ENCODE data around the gene HDAC4. TPM values are rescaled to one million over a fixed set of nuclear protein-coding genes. Genes with fewer than 3 reads are reported as not detected.
A peak's percentile ranks its signal among the peaks of the same experiment; 100 is the strongest.

Gene HDAC4
- polyA plus RNA-seq, 2 of the 4 experiments (the other 2 are of a cell fraction), result 8.6 to 10.4 TPM

DNA sequence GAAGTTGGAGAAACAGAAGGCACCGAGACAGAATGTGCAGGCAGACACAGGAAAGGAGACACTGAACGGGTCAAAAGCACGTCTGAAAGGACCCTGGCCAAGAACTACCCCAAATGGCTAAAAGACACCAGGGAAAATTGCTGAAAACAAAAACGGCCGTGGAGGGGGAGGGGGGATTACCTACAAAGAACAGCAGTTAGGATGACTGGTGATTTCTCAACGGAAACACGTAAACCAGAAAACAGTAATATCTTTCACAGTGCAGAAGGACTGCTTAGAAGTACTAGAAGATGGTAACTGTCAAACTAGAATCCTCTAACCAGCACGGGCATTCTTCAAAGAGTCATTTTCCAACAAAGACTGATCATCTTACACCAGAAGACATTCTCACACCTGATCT lies 142.6 kb downstream of the HDAC4 start:
- CTCF ChIA-PET, result no interaction called here
- no peak for ATAC-seq
- DNase-seq (ENCODE audit: low read depth in 1 of 2, low spot score in 1 of 2), result no peak
- TF ChIP-seq POLR2A (IDR thresholded peaks at IDR 0.05; ENCODE audit: low read length) (no peak), PHF8 (IDR thresholded peaks at IDR 0.05; ENCODE audit: borderline replicate concordance, low read depth) (no peak), HEYL (CRISPR knock-in tag; IDR thresholded peaks at IDR 0.05) (no peak), KDM1A (IDR thresholded peaks at IDR 0.05; ENCODE audit: low read depth) (no peak), EHMT2 (IDR thresholded peaks at IDR 0.05; ENCODE audit: low read depth) (no peak), HOXA7 (CRISPR knock-in tag; IDR thresholded peaks at IDR 0.05) (no peak), RARB (CRISPR knock-in tag; IDR thresholded peaks at IDR 0.05) (no peak), RNF2 (IDR thresholded peaks at IDR 0.05; ENCODE audit: borderline replicate concordance, low read depth) (no peak), EP300 (IDR thresholded peaks at IDR 0.05) (no peak), ZNF302 (CRISPR knock-in tag; IDR thresholded peaks at IDR 0.05) (no peak), GATA3 (IDR thresholded peaks at IDR 0.05; ENCODE audit: borderline replicate concordance) (no peak), RCOR1 (IDR thresholded peaks at IDR 0.05; ENCODE audit: low read depth, low read length) (no peak), JUNB (IDR thresholded peaks at IDR 0.05) (no peak), RFX5 (IDR thresholded peaks at IDR 0.05) (no peak), HOXB5 (CRISPR knock-in tag; IDR thresholded peaks at IDR 0.05) (no peak), EHF (CRISPR knock-in tag; IDR thresholded peaks at IDR 0.05) (no peak), CHD2 (IDR thresholded peaks at IDR 0.05; ENCODE audit: low read length, partially characterized antibody) (no peak)
- TF ChIP-seq, protein P1, sequence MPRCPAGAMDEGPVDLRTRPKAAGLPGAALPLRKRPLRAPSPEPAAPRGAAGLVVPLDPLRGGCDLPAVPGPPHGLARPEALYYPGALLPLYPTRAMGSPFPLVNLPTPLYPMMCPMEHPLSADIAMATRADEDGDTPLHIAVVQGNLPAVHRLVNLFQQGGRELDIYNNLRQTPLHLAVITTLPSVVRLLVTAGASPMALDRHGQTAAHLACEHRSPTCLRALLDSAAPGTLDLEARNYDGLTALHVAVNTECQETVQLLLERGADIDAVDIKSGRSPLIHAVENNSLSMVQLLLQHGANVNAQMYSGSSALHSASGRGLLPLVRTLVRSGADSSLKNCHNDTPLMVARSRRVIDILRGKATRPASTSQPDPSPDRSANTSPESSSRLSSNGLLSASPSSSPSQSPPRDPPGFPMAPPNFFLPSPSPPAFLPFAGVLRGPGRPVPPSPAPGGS (IDR thresholded peaks at IDR 0.05), result no peak
- TF ChIP-seq, protein P2, sequence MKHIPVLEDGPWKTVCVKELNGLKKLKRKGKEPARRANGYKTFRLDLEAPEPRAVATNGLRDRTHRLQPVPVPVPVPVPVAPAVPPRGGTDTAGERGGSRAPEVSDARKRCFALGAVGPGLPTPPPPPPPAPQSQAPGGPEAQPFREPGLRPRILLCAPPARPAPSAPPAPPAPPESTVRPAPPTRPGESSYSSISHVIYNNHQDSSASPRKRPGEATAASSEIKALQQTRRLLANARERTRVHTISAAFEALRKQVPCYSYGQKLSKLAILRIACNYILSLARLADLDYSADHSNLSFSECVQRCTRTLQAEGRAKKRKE (CRISPR knock-in tag; IDR thresholded peaks at IDR 0.05; ENCODE audit: low read depth), result no peak
- TF ChIP-seq, protein P3, sequence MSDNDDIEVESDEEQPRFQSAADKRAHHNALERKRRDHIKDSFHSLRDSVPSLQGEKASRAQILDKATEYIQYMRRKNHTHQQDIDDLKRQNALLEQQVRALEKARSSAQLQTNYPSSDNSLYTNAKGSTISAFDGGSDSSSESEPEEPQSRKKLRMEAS (IDR thresholded peaks at IDR 0.05), result no peak
- H3K4me2 ChIP-seq, result no peak overlapping the region
- POLR2A ChIA-PET, result no interaction called here
- H3K4me1 ChIP-seq, result no peaks in the 10 kb centered on the region
- no peak overlapping the region for H3K27ac ChIP-seq
- 94% methylated on average over 8 of the region's 8 CpGs for WGBS (ENCODE audit: missing lambda C conversion rate)
- H3K9me3 ChIP-seq, result peaks cover 21% of the 10 kb centered on the region
- no peak for FAIRE-seq
- H3K4me3 ChIP-seq, result no peak overlapping the region

DNA sequence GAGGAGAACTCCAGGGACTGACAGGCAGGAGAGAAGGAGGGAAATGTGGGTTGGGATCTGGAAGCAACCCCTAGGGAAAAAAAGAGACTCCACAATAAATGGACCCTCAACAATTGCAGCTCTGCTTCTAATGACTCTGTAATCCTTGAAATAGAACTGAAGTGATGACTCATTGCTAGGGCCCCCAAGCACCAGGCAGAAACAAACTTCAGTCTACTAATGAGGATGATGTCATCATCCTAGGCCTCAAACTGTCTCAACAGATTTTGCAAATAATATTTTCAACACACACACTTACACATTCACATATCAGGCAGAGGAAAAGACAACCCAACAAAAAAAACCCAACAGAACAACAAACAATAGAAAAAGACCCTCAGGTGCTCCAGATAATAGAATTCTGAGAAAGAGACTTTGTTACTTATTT lies 143.3 kb downstream of the HDAC4 start:
- Histone ChIP-seq H3K9me3 (peaks cover 21% of the 10 kb centered on the region), H3K4me2 (no peak overlapping the region), H3K4me3 (no peak overlapping the region), H3K27ac (no peak overlapping the region), H3K4me1 (no peaks in the 10 kb centered on the region)
- ChIA-PET CTCF (no interaction called here), POLR2A (no interaction called here)
- TF ChIP-seq NPAS2 (CRISPR knock-in tag; IDR thresholded peaks at IDR 0.05; ENCODE audit: borderline replicate concordance), result no peak
- no peak for TF ChIP-seq FOSL2 (IDR thresholded peaks at IDR 0.05)
- TF ChIP-seq FOSL2 (CRISPR knock-in tag; IDR thresholded peaks at IDR 0.05), result peak; percentile 76
- DNase-seq (ENCODE audit: low read depth in 1 of 2, low spot score in 1 of 2), result no peak
- FAIRE-seq, result no peak
- no peak for ATAC-seq

DNA sequence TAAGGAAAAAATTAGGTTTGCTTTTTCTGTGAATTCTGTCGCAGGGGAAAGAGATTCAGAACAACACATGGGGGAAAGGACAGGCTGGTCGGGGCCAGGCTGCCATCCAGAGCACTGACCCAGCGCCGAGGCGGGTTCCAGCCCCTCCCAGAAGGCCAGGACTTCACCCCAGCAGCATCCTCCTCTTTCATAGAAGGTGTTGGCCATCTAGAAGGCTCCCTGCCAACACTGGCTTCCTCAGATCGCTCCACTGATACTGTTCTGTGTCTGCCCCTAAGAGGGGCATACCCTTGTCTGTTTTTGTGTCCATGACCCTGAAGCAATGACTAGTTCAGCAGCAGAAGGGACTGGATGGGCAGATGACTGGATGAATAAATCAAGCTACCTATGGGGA lies 144.5 kb downstream of the HDAC4 start:
- ATAC-seq, result no peak
- H3K4me2 ChIP-seq, result no peak overlapping the region
- no peak for DNase-seq (ENCODE audit: low read depth in 1 of 2, low spot score in 1 of 2)
- POLR2A ChIA-PET, result no interaction called here
- no peak overlapping the region for H3K27ac ChIP-seq
- 98% methylated on average over 6 of the region's 6 CpGs for WGBS (ENCODE audit: missing lambda C conversion rate)
- CTCF ChIA-PET, result no interaction called here
- H3K4me3 ChIP-seq, result no peak overlapping the region
- TF ChIP-seq TFCP2L1 (CRISPR knock-in tag; IDR thresholded peaks at IDR 0.05) (no peak), MAZ (IDR thresholded peaks at IDR 0.05; ENCODE audit: borderline replicate concordance, low read depth, low read length) (no peak), ESRRA (IDR thresholded peaks at IDR 0.05; ENCODE audit: borderline replicate concordance, low read length) (no peak), ZFP36 (IDR thresholded peaks at IDR 0.05; ENCODE audit: borderline replicate concordance, partially characterized antibody) (no peak)
- FAIRE-seq, result no peak
- H3K4me1 ChIP-seq, result no peaks in the 10 kb centered on the region
- peaks cover 21% of the 10 kb centered on the region for H3K9me3 ChIP-seq

Measured in A549 (cell line).